GM12864 (cell line): ENCODE data around the gene CFAP61.

Experiments used
- DNase-seq: peaks from one replicate; pipeline ENCODE4 v3.0.0-alpha.2; 2011; ENCODE audit warnings: low read depth
- H3K4me3 ChIP-seq: 2 replicates; pipeline ENCODE4 v1.5.1; 2011; ENCODE audit warnings: mild to moderate bottlenecking, low read depth, low read length, control low read depth
- CTCF ChIP-seq: IDR thresholded peaks from 2 replicates; pipeline ENCODE4 v1.5.1; 2011; ENCODE audit warnings: low read depth, mild to moderate bottlenecking, moderate library complexity, low read length, control low read depth, inconsistent platforms; ENCODE audit errors: missing control alignments

CFAP61 gene

DNA sequence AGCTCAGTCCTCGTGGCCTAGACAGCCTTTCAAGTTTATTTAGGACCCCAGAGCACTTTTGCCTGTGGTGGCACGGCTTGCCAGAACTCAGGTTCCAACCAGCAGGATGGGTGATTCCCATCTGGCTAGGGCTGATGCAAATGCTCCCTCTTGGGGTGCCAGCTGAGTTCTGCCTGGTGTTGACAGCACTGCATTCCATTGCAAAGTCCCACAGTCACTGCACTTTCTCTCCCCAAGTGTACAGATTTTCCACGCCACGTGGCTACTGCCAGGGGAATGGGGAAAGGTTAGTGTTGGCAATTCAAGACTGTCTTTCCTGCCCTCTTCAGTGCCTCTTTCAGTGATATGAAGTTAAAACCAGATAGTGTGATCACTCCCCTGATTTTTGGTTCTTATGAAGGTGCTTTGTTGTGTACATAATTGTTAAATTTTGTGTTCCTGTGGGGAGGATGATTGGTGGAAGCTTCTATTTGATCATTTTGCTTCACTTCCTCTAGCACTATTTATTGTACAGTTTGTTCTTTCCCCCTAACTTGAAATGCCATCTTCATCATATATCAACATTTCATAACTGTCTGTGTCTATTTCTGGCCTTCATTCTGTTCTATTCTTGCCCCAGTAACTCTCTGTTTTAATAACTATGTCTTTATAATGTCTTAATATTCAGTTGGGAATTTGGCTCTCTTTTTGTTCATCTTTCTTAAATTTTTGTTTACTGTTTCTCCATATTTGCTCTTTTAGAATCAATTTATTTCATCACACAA lies 86.2 kb downstream of the CFAP61 start:
- H3K4me3 ChIP-seq: no peak overlapping the region
- no peak for DNase-seq
- TF ChIP-seq CTCF: no peak

GRCh38 chr20:20139403-20139802 lies 87.1 kb downstream of the CFAP61 start:
- DNase-seq: no peak
- TF ChIP-seq CTCF: no peak

GRCh38 chr20:20143165-20143564 lies 90.8 kb downstream of the CFAP61 start:
- TF ChIP-seq CTCF: no peak
- no peak overlapping the region for H3K4me3 ChIP-seq
- DNase-seq: no peak

More at GRCh38 chr20:20139403-20139802, 87.1 kb downstream of the CFAP61 start:
- H3K4me3 ChIP-seq: no peak overlapping the region

DNA sequence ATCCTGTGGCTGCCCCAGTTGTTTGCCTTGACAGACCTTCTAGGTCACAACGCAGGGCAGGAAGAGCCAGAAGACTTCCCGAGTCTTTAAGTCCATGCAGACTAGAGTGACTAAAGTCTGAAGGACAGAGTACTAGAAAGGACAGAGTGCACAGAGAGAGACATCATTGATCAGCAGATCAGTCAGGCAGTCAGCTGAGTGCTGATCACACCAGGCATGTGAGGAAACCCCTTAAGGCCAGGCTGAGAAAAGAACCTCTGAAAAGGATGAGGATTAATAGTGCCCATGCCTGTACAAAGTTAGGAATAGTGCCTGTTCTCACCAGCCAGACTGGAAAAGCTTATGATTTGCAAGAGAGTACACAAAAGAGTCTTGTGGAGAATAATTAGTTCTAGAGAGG lies 91.3 kb downstream of the CFAP61 start:
- H3K4me3 ChIP-seq: no peak overlapping the region
- no peak for TF ChIP-seq CTCF
- no peak for DNase-seq

GRCh38 chr20:20148779-20149178 lies 96.4 kb downstream of the CFAP61 start:
- H3K4me3 ChIP-seq: no peak overlapping the region
- DNase-seq: no peak
- TF ChIP-seq CTCF: no peak

DNA sequence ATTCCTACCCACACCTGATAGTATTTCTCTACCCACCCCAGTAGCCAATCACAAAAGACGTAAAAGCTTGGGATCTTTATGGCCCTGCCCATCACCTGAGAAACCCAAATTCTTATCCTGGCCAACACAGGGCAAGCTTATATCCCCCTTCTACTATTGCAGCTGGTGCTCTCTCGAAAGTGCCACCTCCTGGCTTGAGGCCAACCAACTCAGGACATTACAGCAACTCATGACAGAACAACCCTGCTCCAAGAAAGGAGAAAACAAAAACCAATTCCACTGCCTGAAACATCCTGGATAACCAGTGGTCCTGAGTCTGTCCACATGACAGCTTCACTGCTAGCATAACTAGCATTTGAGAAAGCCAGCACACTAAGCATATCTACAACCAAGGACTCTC lies 97.9 kb downstream of the CFAP61 start:
- DNase-seq: no peak
- no peak for TF ChIP-seq CTCF
- H3K4me3 ChIP-seq: no peak overlapping the region

GRCh38 chr20:20160520-20160919 lies 108.2 kb downstream of the CFAP61 start:
- no peak for DNase-seq
- TF ChIP-seq CTCF: no peak
- H3K4me3 ChIP-seq: no peak overlapping the region
